GM12892 (cell line): ENCODE results near the gene DENND2C.

Source experiments
- POLR2A ChIP-seq: IDR thresholded peaks from 2 replicates; pipeline ENCODE4 v1.6.1; 2011; ENCODE audit warnings: low read depth, low read length, control low read depth
- TAF1 ChIP-seq: IDR thresholded peaks from 2 replicates; pipeline ENCODE4 v1.6.1; 2011; ENCODE audit warnings: low read depth, mild to moderate bottlenecking, control low read depth, low read length, borderline replicate concordance

GRCh38 chr1:114589122-114589521 is 80.7 kb downstream of the DENND2C start:
- TF ChIP-seq POLR2A (no peak), TAF1 (no peak)
